Tongue (tissue), 2 donors: Measurements from ENCODE around the gene PLA2G4F. TPM values are rescaled to one million over a fixed set of nuclear protein-coding genes. Genes with fewer than 3 reads are reported as not detected.

Source experiments
- DNase-seq: peaks from one replicate; pipeline ENCODE4 v3.0.0-alpha.2; 2015
- total RNA-seq: library from RNA; depleted of rRNA; stranded (reverse); fragments of >200 nt; gene quantifications from one replicate; pipeline ENCODE4 v1.2.3, GENCODE V29; 2014

PLA2G4F gene
- total RNA-seq, 1 donor from 2014 or later: 1.5 TPM

DNA sequence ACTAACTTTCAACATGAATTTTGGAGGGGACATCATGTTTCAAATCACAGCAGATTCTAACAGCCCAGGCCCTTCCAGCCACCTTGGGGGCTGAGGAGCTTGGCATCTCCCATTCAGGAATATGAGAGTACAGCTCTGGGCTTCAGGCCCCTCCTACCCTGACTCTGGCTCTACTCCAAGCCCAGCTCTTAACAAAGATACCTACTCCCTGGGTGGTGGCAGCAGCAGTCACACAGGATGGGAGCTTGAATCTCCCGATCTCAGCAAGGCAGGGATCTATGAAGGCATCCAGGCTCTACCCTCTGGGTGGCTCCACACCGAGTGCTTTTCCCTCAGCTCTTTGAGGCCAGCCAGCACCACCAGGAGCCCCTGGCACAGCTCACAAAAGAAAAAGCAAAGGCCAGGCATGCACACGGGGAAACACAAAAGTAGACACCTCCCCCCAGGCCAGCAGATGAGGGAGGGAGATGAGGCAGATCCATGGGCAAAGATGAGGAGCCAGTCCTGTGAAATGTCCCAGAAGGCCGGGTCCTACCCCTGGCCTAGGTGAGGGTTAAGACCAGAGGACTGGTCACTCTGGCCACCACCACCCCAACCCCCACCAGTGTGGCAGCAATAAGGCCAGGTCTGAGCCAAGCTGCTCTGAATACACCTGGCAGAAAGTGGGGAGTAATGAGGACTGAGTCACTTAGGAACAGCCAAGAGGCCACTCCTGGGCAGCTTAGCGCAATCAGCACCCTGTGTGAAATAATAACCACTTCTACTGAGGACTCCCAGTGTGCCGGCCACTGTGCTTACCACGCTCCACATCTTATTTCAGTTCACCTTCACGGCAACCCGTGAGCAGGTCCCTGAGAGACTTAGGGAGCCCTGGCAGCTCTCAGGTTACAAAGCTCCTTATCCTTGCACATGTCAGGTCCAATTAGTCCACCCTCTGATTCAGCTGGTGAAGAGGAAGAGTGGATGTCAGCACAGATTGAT is 24.3 kb downstream of the PLA2G4F start:
- peak; percentile 40 for DNase-seq

DNA sequence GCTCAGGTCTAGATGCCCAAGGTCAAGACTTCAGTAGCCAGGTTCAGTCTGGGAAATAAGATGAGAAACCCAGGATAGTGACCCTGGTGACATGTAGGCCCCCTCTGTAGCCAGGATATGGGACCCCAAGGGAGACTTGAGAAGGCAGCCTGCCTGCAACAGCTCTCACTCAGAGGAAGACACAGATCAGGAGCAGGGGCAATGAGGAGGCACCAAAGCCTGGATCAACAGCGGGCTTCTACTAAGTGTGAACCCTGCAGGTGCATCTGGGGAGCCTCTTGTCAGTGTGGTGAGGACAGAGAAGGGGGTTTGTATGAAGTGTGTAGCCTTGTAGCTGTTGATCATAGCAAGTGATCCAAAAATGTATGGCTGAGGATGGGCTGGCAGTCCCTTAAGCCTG is 25.4 kb downstream of the PLA2G4F start:
- no peak for DNase-seq

DNA sequence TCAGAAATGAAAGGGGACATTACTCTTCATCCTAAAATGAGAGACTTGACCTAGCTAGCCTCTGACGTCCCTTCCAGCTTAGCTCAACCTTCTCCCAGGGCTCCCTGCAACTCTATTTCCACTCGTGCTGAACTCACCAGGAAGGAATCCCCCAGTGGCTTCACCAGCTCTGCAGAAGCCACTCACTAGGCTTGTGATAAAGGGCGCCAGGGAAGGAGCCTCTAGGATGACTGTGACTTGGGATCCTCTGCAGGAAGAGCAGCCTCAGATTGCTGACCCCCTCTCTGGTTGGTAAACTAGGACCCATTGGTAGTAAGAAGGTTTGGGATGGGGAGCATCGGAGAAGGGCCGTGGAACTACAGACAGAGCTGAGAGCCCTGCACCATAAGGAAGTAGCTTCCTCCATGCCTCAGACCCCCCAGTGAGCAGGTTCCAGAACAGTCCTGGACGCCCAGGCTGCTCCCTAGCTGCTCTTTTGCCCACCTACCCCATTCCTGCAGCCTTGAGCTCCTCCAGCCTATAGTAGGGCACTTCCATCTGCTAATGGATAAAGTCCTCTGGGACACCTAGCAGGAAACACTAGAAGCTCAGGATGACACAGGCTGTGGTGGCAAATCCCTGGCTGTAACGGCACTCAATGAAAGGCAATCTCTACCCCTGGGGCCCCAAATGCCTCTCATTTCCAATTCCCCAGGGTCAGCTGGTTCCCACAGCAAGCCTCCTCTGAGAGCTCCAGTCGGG is 26.0 kb downstream of the PLA2G4F start:
- DNase-seq: no peak

DNA sequence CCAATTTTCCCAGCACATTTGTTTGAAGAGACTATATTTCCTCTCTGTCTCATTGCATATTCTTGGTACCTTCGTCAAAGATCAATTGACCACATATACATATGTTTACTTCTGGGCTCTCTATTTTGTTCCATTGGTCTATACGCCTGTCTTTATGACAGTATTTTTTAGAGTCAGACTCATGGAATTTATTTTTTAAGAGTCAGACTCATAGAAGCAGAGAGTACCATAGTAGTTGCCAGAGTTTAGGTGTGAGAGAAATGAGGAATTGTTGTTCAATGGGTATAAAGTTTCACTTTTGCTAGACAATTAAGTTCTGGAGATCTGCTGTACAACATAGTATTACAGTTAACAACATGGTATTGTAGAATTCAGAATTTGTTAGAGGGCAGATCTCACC is 27.1 kb downstream of the PLA2G4F start:
- no peak for DNase-seq

DNA sequence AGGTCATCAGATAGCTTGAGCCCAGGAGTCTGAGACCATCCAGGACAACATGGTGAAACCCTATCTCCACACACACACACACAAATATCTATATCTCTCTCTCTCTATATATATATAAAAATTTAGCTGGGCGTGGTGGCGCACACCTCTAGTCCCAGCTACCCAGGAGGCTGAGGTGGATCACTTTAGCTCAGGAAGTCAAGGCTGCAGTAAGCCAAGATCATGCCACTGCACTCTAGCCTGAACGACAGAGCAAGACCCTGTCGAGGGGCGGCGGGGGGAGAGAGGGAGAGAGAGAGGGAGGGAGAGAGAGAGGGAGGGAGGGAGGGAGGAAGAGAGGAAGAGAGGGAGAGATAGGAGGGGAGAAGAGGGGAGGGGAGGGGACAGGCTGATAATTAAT is 28.0 kb downstream of the PLA2G4F start:
- DNase-seq: no peak

DNA sequence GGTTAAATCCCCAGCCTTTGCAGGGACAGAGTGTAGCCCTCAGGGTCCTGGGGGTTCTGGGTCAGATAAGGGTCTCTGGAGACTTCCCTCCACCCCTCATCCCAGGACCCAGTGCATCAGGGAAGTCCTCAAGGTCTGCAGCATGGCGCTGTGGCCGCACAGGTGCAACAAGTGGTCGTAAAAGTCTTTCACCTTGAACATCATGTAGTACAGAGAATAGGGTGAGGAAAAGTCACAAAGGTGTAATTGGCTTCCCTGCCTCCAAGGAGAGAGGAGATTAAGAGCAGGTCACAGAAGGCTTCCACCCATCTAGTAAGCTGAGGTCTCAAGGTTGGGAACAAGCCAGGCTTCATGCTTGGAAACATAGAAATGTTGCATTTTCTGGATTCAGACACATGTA is 32.9 kb downstream of the PLA2G4F start:
- DNase-seq: no peak

DNA sequence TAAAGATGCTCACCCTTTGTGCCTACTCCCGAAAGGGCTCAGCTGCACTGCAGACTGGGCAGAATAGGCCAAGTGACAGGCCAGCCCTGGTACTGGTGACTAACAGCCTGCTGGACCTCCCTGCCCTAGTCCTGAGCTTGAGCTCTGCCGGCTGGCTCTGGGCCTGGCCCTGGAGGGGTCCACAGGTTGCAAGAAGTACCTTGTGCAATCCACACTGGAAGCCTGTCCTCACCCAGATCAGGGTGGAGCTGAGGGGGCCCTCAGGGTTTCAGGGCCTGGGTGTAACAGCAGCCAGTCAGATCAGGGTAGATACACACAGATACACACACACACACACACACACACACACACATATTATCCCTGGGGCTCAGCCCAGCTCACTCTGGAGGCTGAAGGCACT is 34.8 kb downstream of the PLA2G4F start:
- DNase-seq: no peak

DNA sequence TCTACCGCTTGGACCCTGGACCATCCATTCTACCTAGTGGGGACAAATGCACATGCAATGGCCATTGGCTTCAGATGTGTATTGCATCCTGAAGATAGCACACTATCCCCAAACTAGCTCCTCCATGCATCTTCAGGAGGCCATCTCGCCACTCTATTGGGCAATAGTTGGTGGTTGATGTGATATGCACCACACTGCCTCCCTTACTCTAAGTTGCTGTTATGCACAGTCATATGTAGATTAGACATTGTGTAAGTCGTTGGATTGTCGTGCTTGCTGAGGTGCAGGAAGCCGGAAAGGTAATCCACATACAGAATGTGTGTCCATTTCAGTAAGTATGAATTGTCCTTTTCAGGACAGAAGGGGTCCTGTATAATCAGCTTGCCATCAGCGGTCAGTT is 35.4 kb downstream of the PLA2G4F start:
- no peak for DNase-seq

DNA sequence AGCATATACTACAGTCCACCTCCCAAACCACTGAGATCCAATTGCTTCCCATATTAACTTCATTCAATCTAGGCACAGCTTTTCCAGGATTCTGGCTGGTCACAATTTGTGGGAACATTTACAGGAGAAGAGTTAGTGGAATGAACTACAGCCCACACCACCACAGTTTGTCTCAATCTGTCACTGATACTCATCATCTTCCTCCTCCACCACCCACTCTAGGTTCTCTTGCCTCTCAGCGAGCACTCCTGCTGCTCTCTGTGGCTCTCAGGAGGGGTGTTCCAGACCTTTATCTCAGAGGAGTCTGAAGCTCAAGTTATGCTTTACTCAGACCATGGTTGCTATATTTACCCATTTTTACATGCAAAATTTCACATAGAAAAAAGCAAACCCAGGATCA is 36.2 kb downstream of the PLA2G4F start:
- no peak for DNase-seq

DNA sequence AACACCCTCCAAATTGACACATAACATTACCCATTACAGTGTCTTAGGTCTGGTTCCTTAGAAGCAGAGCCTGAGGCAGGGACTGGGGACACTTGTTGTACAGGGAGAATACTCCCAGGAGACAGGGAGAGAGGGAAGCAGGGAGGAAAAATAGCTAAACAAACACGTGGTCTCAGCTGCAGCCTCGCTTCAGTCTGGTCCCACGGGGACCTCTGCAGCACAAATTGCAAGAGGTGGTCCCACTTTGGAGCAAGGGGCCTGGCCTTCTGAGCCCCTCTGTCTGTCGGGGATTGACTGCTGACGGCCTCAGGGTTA is 37.0 kb downstream of the PLA2G4F start:
- no peak for DNase-seq

DNA sequence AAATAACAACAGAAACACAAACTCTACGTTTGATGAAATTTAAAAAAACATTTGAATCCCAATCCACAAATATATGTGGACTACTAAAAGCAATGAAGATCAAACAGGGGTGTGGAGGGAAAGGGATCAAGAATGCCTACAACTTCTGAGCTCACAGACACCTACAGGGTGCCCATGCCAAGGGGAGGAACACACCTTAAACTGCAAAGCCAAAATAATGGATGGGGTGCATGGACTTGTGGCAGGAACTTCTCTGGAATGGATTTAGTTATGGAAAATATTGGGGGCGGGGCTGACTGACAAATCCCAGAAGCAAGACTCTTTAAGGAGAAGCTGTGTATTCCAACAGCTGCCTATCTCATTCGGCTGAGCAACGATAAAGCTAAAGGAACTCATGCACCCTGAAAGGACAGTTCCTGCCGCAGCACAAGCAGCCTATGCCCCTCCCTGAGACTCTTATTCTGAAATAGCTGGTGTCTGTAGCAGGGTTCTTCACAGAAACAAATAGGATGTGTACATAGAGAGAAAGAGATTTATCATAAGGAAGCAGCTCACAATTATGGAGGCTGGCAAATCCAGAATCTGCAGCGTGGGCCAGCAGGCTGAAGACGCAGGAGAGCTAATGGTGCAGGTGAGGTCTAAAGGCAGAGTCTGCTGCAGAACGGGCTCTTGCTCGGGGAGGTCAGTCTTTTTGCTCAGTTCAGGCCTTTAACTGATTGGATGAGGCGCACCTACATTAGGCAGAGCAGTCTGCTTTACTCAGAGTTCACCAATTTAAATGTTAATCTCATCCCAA is 37.6 kb downstream of the PLA2G4F start:
- peak; percentile 62 for DNase-seq

DNA sequence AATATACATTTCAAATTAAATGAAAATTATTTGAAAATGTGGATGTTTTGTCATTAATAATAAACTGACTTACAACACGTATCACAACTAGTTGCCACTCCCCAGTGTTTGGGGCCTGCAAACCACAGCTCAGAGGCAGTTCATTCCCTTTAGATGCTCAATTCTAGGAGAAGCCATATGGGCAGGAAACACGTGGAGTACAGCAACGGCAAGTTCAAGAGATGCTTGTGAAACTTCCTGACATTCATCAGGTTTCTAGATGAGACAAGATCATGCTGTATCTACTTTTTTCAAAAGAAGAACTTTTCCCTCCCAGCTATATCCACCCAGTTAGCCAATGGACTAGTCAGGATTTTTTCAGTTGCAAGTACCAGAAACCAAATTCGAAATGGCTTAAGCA is 44.5 kb downstream of the PLA2G4F start:
- no peak for DNase-seq

DNA sequence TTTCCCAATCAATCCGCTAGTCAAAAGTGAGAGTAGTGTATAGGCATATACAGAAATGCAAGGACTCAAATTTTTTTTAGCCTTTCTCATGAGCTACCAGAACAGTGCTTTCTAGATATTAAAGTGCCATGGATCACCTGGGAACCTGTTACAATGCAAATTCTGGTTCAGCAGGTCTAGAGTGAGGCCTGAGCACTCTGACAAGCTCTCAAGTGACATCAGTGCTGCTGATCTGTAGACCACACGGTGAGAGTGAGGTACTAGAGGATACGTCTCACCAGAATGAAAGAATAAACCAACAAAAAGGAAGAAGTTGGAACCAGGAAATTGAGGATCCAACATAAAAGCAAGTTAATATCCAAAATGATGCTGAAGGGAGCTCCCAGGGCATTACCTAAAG is 46.1 kb downstream of the PLA2G4F start:
- no peak for DNase-seq

DNA sequence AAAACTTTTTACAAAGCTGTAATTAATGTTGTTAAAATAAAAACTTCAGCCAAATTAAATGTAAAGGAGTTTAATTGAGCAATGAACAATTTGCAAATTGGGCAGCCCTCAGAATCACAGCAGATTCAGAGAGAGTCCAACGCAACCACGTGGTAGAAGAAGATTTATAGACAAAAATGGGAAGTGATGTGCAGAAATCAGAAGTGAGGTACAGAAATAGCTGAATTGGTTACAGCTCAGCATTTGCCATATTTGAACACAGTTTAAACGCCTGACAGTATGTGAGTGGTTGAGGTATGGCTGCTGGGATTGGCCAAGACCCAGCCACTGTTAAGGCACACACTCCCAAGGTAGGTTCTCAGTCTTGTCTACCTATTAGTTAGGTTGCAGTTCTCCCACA is 47.6 kb downstream of the PLA2G4F start:
- DNase-seq: no peak

DNA sequence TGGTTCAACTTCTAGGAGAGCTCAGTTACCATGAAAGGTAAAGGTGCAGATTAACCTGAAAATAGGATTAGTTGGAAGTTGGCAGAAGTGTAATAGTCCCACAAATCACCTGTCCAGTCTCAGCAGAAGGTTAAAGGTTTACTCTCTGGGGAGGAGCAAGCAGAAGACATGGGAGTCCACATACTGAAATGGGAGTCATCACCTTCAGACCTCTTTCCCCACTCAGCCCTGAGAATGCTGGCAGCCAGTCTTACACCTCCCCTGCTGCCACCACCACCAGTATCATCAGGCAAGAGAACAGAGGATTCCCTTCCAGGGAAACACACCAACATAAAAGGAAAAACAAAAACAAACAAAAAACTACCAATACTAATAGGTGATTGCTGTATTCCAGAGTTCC is 48.2 kb downstream of the PLA2G4F start:
- no peak for DNase-seq

DNA sequence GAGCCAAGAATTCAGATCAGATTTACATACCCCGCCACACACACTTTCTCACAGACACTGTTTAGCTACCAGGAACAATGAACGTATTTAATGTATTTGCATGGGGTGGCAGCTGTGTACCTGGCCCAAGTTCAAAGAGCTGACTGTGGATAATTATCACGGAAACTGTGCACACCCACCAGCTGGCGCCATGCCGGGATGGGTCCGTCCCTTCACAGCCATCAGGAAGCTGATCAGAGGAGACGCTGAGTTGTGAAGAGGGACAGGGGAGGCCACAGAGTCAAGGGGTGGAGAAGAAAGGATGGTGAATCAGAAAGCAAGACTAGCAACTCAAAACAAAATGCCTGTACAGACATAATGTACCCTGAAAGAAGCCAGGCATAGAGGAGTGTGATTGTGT is 49.0 kb downstream of the PLA2G4F start:
- peak; percentile 81 for DNase-seq

DNA sequence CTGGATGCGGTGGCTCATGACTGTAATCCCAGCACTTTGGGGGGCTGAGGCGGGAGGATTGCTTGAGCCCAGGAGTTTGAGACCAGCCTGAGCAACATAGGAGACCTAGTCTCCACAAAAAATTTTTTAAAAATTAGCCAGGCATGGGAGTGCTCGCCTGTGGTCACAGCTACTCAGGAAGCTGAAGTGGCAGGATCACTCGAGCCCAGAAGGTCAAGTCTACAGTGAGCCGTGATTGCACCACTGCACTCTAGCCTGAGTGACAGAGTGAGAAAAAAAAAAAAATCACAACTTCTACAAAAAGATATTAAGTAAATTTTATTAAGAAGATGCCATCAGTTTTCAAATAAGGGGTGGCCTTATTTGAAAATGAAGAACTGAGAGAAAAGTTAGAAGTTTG is 50.1 kb downstream of the PLA2G4F start:
- DNase-seq: no peak

DNA sequence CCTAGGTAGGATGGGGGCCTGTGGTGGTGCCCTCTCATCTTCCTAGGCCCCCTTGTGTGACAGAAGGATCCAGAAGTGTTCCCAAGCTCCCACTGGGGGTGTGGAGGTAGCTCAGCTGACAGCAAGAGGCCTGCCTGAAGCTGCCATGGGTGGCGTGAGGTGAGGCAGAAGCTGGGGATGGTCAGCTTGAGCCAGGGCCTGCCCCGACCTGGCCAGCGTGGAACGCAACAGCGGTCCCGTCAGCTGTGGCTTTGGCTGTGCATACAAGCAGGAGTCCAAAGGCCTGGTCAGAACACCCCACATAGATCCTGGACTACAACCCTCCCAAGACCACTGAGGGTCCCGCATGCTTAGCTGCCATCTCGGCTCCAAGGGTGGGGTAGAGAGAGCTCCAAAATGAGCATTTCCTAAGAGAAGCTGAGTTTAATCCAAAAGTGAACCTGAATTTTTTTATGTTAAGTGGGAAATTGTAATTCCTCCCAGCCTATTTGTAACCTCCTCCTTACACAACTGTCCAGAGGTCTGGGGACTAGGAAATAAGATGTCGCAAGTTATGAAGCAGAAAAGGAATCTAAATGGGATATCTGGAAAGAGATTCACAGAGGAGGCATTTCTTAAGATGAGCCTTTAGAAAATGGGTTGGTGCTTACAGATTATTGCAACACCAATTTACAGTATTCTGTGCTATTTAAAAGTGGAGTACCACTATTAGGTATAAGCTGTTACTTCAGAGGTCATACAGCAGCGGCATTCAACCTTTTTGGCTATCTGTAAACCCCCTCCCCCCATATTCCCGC is 52.1 kb downstream of the PLA2G4F start:
- DNase-seq: no peak

DNA sequence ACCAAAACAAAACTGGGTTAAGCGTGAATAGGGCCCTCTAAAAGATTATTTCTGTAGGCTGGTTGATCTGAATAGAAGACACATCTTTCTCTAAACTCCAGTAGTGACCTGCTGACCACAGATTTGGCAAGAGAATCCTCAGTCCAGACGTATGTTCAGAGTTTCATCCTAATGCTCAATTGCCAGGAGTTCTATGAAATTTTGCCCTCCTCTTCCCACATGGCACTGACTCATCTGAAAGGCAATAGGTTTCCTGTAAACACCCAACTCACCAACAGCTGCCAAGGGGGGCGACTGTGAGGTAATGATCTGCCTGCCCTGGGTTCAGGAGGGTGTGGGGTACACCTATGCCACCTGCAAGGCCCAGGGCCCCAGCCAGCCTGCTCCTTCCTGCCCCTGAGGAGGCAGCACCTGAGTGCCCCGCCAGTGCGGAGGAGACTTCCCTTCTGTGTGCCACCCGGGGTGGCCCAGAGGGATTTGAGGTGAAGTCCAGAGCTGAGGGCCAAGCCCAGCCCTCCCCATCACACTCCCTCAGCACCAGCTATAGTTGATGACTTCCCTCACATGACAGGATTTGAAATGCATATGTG is 53.7 kb downstream of the PLA2G4F start:
- no peak for DNase-seq

DNA sequence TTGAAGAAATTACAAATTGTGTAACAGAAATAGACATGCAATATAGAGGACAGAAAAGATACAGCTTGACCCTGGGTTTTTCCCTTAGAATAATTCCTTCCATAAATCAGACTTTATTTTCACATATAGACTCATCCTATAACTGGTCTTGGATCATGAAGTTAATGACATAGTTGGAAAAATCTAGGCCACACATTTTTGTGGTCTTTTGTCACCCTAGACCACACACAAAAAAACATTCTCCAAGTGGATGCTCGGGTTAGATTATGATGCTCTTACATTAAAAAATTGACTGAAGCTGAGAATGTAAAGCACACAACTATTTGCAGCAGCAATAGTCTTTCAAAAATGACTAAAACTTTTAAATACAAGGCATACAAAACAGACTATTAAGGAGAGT is 54.6 kb downstream of the PLA2G4F start:
- DNase-seq: no peak

DNA sequence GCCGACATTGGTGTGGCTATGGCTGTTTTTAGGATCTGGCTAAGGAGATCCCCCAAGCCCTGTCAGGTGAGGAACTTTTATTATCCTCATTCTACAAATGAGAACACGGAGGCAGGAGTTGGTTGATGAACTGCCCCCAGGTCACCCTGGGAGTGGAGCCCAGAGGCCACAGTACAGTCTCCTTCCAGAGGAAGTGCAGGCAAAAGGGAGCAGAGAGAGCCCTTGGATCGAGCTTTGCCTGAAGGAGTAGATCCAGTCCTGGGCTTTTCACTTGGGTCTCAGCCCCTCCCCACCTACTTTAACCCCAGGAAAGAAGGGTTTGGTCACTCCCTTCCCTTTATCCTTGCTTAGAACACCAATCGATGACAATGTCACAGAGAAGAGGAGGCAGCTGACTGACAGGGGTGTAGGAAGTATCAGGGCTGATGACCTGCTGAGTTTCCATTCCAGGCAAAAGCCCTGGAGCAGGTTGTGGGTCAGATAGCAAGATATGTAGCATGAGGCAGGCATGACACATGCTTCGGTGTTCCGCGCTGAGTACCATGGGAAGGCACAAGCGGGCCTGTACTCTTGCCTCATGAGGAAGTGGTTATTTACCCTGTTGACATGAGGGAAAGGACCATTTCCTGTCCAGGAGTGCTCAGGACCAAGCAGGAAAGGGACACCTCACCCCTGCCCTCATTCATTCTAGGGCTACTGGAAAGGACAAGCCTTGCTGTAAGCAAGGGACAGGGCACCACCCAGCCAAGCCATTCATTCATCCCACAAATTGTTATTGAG is 56.2 kb downstream of the PLA2G4F start:
- no peak for DNase-seq
